Lower lobe of right lung (tissue), 2 donors: ENCODE results near the gene TWF1. TPM values are rescaled to one million over a fixed set of nuclear protein-coding genes. Genes with fewer than 3 reads are reported as not detected.

Experiments
- ATAC-seq, 2 donors: fragments of 200-7000 bp; cut with Tn5 transposase; one replicate each; pipeline ENCODE4 v1.9.1; 2020 to 2022; ENCODE audit warnings: mild to moderate bottlenecking in 2 of 2, moderate library complexity in 2 of 2
- DNase-seq: peaks from one replicate; pipeline ENCODE4 v3.0.0-alpha.2; 2020
- H3K27ac ChIP-seq: fragments of 200-600 bp; one replicate; pipeline ENCODE4 v1.8.0; 2022
- H3K27me3 ChIP-seq: fragments of 200-600 bp; one replicate; pipeline ENCODE4 v1.8.0; 2022; ENCODE audit warnings: low read depth
- H3K36me3 ChIP-seq: fragments of 200-600 bp; one replicate; pipeline ENCODE4 v1.8.0; 2022; ENCODE audit warnings: mild to moderate bottlenecking
- H3K4me1 ChIP-seq: fragments of 200-600 bp; one replicate; pipeline ENCODE4 v1.8.0; 2022
- H3K4me3 ChIP-seq: fragments of 200-600 bp; one replicate; pipeline ENCODE4 v1.8.0; 2022; ENCODE audit warnings: mild to moderate bottlenecking
- H3K9me3 ChIP-seq: fragments of 200-600 bp; one replicate; pipeline ENCODE4 v1.8.0; 2022
- intact Hi-C: fragments of 100-400 bp; cut with DNase I; formaldehyde crosslinking; loops from one replicate; pipeline ENCODE4 v1.11.0; 2022
- total RNA-seq: library from RNA; stranded (reverse); fragmentation: NEBNext Ultra II Directional; extraction: Animal tissue kit (Norgen Biotek cat#: 25700); gene quantifications from one replicate; pipeline ENCODE4 v1.2.1, GENCODE V29; 2021
- TF ChIP-seq, protein P1 (sequence below): fragments of 200-600 bp; IDR thresholded peaks from one replicate; pipeline ENCODE4 v1.8.0; 2022; ENCODE audit warnings: antibody characterized with exemption, mild to moderate bottlenecking
- donor health status: DM: no; HTN: yes; CAD: no; lungs with severe emphysema.

The TWF1 gene
- total RNA-seq, 1 donor from 2014 or later: 60.6 TPM

DNA sequence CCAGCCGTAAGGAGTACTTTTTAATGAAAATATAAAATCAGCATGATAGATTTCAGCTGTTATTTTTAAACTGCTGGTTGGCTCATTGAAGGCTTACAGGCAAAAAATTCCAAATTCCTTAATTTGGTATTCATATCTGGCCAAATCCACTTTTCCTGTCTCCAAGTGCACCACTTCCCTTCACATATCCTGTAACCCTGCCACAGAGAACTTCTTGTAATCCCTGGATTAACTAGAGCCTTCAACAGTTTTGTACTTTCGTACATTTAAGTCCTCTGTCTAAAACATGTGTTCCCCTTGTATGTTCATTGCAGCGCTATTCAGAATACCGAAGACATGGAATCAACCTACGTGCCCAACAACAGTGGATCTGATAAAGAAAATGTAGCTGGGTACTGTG is 57.1 kb downstream of the TWF1 start:
- ATAC-seq (no peak), DNase-seq (no peak)
- no peaks in the 10 kb centered on the region for H3K9me3 ChIP-seq
- TF ChIP-seq, protein P1, sequence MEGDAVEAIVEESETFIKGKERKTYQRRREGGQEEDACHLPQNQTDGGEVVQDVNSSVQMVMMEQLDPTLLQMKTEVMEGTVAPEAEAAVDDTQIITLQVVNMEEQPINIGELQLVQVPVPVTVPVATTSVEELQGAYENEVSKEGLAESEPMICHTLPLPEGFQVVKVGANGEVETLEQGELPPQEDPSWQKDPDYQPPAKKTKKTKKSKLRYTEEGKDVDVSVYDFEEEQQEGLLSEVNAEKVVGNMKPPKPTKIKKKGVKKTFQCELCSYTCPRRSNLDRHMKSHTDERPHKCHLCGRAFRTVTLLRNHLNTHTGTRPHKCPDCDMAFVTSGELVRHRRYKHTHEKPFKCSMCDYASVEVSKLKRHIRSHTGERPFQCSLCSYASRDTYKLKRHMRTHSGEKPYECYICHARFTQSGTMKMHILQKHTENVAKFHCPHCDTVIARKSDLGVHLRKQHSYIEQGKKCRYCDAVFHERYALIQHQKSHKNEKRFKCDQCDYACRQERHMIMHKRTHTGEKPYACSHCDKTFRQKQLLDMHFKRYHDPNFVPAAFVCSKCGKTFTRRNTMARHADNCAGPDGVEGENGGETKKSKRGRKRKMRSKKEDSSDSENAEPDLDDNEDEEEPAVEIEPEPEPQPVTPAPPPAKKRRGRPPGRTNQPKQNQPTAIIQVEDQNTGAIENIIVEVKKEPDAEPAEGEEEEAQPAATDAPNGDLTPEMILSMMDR: no peak
- no peak overlapping the region for H3K4me3 ChIP-seq
- peaks cover 11% of the 10 kb centered on the region for H3K36me3 ChIP-seq
- no peaks in the 10 kb centered on the region for H3K4me1 ChIP-seq
- no peaks in the 10 kb centered on the region for H3K27me3 ChIP-seq
- H3K27ac ChIP-seq: no peak overlapping the region
- intact Hi-C loops: no loop called here

DNA sequence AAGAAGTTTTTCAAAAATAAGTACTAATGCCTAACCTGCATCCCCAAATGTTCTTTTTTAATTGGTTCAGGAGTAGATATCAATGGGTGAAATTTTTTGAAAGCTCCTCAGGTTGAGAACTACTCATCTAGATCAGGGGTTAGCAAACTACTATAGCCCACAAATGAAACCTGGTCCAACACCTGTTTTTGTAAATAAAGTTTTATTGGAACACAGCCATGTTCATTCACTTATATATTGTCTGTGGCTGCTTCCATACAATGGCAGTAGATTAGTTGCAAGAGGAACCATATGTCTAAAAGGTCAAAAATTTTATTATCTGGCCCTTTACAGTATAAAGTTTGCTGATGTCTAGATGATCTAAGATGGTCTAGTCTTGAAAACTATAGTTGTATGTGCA is 61.3 kb downstream of the TWF1 start:
- Histone ChIP-seq H3K27me3 (no peaks in the 10 kb centered on the region), H3K4me1 (no peaks in the 10 kb centered on the region), H3K4me3 (no peak overlapping the region), H3K9me3 (no peaks in the 10 kb centered on the region), H3K36me3 (peaks cover 30% of the 10 kb centered on the region), H3K27ac (no peak overlapping the region)
- DNase-seq (no peak), ATAC-seq (no peak)
- TF ChIP-seq, protein P1: no peak
- intact Hi-C loops: no loop called here

Other genes with a start within 250 kb of the TWF1 start
- 11.6 TPM for gene PUS7L, start 47.5 kb downstream of the TWF1 start, total RNA-seq
- 23.2 TPM for gene IRAK4, start 47.4 kb downstream of the TWF1 start, total RNA-seq
- 4.5 TPM for gene TMEM117, start 29.8 kb upstream of the TWF1 start, total RNA-seq